ENCODE results near the gene KIAA1671. TPM values are rescaled to one million over a fixed set of nuclear protein-coding genes. Genes with fewer than 3 reads are reported as not detected.

Gene KIAA1671
- total RNA-seq, 1 experiment from 2014 or later: 7.3 TPM

GRCh38 chr22:25131198-25131887 lies 178.8 kb downstream of the KIAA1671 start:
- Histone ChIP-seq H3K27me3 (ENCODE audit: control insufficient read depth, insufficient read depth, low read length) (no peaks in the 10 kb centered on the region), H3K36me3 (replicated peaks; ENCODE audit: control insufficient read depth, insufficient read depth, low read length) (no peaks in the 10 kb centered on the region), H3K4me3 (ENCODE audit: insufficient read depth, low read depth, low read length) (no peak overlapping the region)
- DNase-seq: no peak

- Histone ChIP-seq H3K36me3 (replicated peaks; ENCODE audit: control insufficient read depth, insufficient read depth, low read length) (no peaks in the 10 kb centered on the region), H3K4me3 (ENCODE audit: insufficient read depth, low read depth, low read length) (no peak overlapping the region), H3K27me3 (ENCODE audit: control insufficient read depth, insufficient read depth, low read length) (no peaks in the 10 kb centered on the region)
- no peak for DNase-seq
These were observed 181.5 kb downstream of the KIAA1671 start for GRCh38 chr22:25134028-25134427.

GRCh38 chr22:25134451-25134850 lies 181.9 kb downstream of the KIAA1671 start:
- no peak overlapping the region for H3K4me3 ChIP-seq (ENCODE audit: insufficient read depth, low read depth, low read length)
- DNase-seq: no peak
- H3K36me3 ChIP-seq (replicated peaks; ENCODE audit: control insufficient read depth, insufficient read depth, low read length): no peaks in the 10 kb centered on the region
- H3K27me3 ChIP-seq (ENCODE audit: control insufficient read depth, insufficient read depth, low read length): no peaks in the 10 kb centered on the region

GRCh38 chr22:25136953-25137576 lies 184.5 kb downstream of the KIAA1671 start:
- Histone ChIP-seq H3K36me3 (replicated peaks; ENCODE audit: control insufficient read depth, insufficient read depth, low read length) (no peaks in the 10 kb centered on the region), H3K27me3 (ENCODE audit: control insufficient read depth, insufficient read depth, low read length) (no peaks in the 10 kb centered on the region), H3K4me3 (ENCODE audit: insufficient read depth, low read depth, low read length) (no peak overlapping the region)
- DNase-seq: no peak

GRCh38 chr22:25137577-25138525 lies 185.3 kb downstream of the KIAA1671 start:
- DNase-seq: no peak
- H3K4me3 ChIP-seq (ENCODE audit: insufficient read depth, low read depth, low read length): no peak overlapping the region
- no peaks in the 10 kb centered on the region for H3K36me3 ChIP-seq (replicated peaks; ENCODE audit: control insufficient read depth, insufficient read depth, low read length)
- H3K27me3 ChIP-seq (ENCODE audit: control insufficient read depth, insufficient read depth, low read length): no peaks in the 10 kb centered on the region

GRCh38 chr22:25139062-25139461 lies 186.5 kb downstream of the KIAA1671 start:
- Histone ChIP-seq H3K36me3 (replicated peaks; ENCODE audit: control insufficient read depth, insufficient read depth, low read length) (no peaks in the 10 kb centered on the region), H3K4me3 (ENCODE audit: insufficient read depth, low read depth, low read length) (no peak overlapping the region), H3K27me3 (ENCODE audit: control insufficient read depth, insufficient read depth, low read length) (no peaks in the 10 kb centered on the region)
- DNase-seq: no peak

GRCh38 chr22:25142102-25142501 lies 189.6 kb downstream of the KIAA1671 start:
- Histone ChIP-seq H3K27me3 (ENCODE audit: control insufficient read depth, insufficient read depth, low read length) (no peaks in the 10 kb centered on the region), H3K4me3 (ENCODE audit: insufficient read depth, low read depth, low read length) (no peak overlapping the region), H3K36me3 (replicated peaks; ENCODE audit: control insufficient read depth, insufficient read depth, low read length) (no peaks in the 10 kb centered on the region)
- DNase-seq: peak; percentile 75

- no peaks in the 10 kb centered on the region for H3K36me3 ChIP-seq (replicated peaks; ENCODE audit: control insufficient read depth, insufficient read depth, low read length)
- no peak overlapping the region for H3K4me3 ChIP-seq (ENCODE audit: insufficient read depth, low read depth, low read length)
- H3K27me3 ChIP-seq (ENCODE audit: control insufficient read depth, insufficient read depth, low read length): no peaks in the 10 kb centered on the region
- DNase-seq: no peak
These were observed 190.9 kb downstream of the KIAA1671 start for GRCh38 chr22:25143156-25144076.

GRCh38 chr22:25144522-25144921 lies 192.0 kb downstream of the KIAA1671 start:
- Histone ChIP-seq H3K4me3 (ENCODE audit: insufficient read depth, low read depth, low read length) (no peak overlapping the region), H3K36me3 (replicated peaks; ENCODE audit: control insufficient read depth, insufficient read depth, low read length) (no peaks in the 10 kb centered on the region), H3K27me3 (ENCODE audit: control insufficient read depth, insufficient read depth, low read length) (no peaks in the 10 kb centered on the region)
- DNase-seq: no peak

GRCh38 chr22:25146307-25146706 lies 193.8 kb downstream of the KIAA1671 start:
- Histone ChIP-seq H3K36me3 (replicated peaks; ENCODE audit: control insufficient read depth, insufficient read depth, low read length) (no peaks in the 10 kb centered on the region), H3K4me3 (ENCODE audit: insufficient read depth, low read depth, low read length) (no peak overlapping the region), H3K27me3 (ENCODE audit: control insufficient read depth, insufficient read depth, low read length) (no peaks in the 10 kb centered on the region)
- DNase-seq: no peak

- DNase-seq: peak; percentile 57
- no peaks in the 10 kb centered on the region for H3K27me3 ChIP-seq (ENCODE audit: control insufficient read depth, insufficient read depth, low read length)
- no peaks in the 10 kb centered on the region for H3K36me3 ChIP-seq (replicated peaks; ENCODE audit: control insufficient read depth, insufficient read depth, low read length)
- no peak overlapping the region for H3K4me3 ChIP-seq (ENCODE audit: insufficient read depth, low read depth, low read length)
These were observed 194.6 kb downstream of the KIAA1671 start for GRCh38 chr22:25146906-25147641.

GRCh38 chr22:25147642-25147928 lies 195.1 kb downstream of the KIAA1671 start:
- DNase-seq: no peak
- Histone ChIP-seq H3K4me3 (ENCODE audit: insufficient read depth, low read depth, low read length) (no peak overlapping the region), H3K36me3 (replicated peaks; ENCODE audit: control insufficient read depth, insufficient read depth, low read length) (no peaks in the 10 kb centered on the region), H3K27me3 (ENCODE audit: control insufficient read depth, insufficient read depth, low read length) (no peaks in the 10 kb centered on the region)

GRCh38 chr22:25148149-25148691 lies 195.7 kb downstream of the KIAA1671 start:
- DNase-seq: peak; percentile 60
- no peak overlapping the region for H3K4me3 ChIP-seq (ENCODE audit: insufficient read depth, low read depth, low read length)
- no peaks in the 10 kb centered on the region for H3K36me3 ChIP-seq (replicated peaks; ENCODE audit: control insufficient read depth, insufficient read depth, low read length)
- H3K27me3 ChIP-seq (ENCODE audit: control insufficient read depth, insufficient read depth, low read length): no peaks in the 10 kb centered on the region
